Activated naive CD8-positive, alpha-beta T cell treated with anti-CD3 and anti-CD28 coated beads for 36 hours (primary cell): ENCODE measurements around the gene CAPN3. TPM values are rescaled to one million over a fixed set of nuclear protein-coding genes. Genes with fewer than 3 reads are reported as not detected.

Experiments
- DNase-seq: peaks from one replicate; pipeline ENCODE4 v3.0.0; 2021
- H3K27ac Mint-ChIP-seq: one replicate; pipeline ENCODE4 v1.8.0; 2022; ENCODE audit warnings: mild to moderate bottlenecking, moderate library complexity, mixed read lengths
- H3K27me3 Mint-ChIP-seq: one replicate; pipeline ENCODE4 v1.8.0; 2022; ENCODE audit warnings: mild to moderate bottlenecking, mixed read lengths
- H3K36me3 Mint-ChIP-seq: one replicate; pipeline ENCODE4 v1.8.0; 2021; ENCODE audit warnings: mild to moderate bottlenecking, mixed read lengths
- H3K4me1 Mint-ChIP-seq: one replicate; pipeline ENCODE4 v1.8.0; 2021; ENCODE audit warnings: mixed read lengths
- H3K4me3 Mint-ChIP-seq: one replicate; pipeline ENCODE4 v1.8.0; 2022; ENCODE audit warnings: mild to moderate bottlenecking, moderate library complexity, mixed read lengths
- H3K9me3 Mint-ChIP-seq: one replicate; pipeline ENCODE4 v1.8.0; 2022; ENCODE audit warnings: mixed read lengths
- total RNA-seq, 2 experiments: library from RNA; stranded (reverse); gene quantifications; one replicate each; pipeline ENCODE4 v1.2.3, GENCODE V29; 2021

Gene CAPN3
- total RNA-seq, 2 experiments from 2014 or later, result 1.4 to 1.8 TPM

- DNase-seq, result no peak
- H3K9me3 Mint-ChIP-seq, result no peaks in the 10 kb centered on the region
- peaks cover 1% of the 10 kb centered on the region for H3K36me3 Mint-ChIP-seq
These were observed 14.5 kb upstream of the CAPN3 start for GRCh38 chr15:42344763-42345162.

GRCh38 chr15:42345504-42345903 lies 13.8 kb upstream of the CAPN3 start:
- Mint-ChIP-seq H3K4me1 (no peaks in the 10 kb centered on the region), H3K36me3 (peaks cover 3% of the 10 kb centered on the region), H3K27ac (no peak overlapping the region), H3K9me3 (no peaks in the 10 kb centered on the region), H3K4me3 (no peak overlapping the region), H3K27me3 (no peaks in the 10 kb centered on the region)
- DNase-seq, result no peak

More at GRCh38 chr15:42344763-42345162, 14.5 kb upstream of the CAPN3 start:
- Mint-ChIP-seq H3K4me3 (no peak overlapping the region), H3K27me3 (no peaks in the 10 kb centered on the region), H3K4me1 (no peaks in the 10 kb centered on the region), H3K27ac (no peak overlapping the region)

- no peak overlapping the region for H3K27ac Mint-ChIP-seq
- H3K4me3 Mint-ChIP-seq, result no peak overlapping the region
- H3K36me3 Mint-ChIP-seq, result peaks cover 7% of the 10 kb centered on the region
- H3K4me1 Mint-ChIP-seq, result no peaks in the 10 kb centered on the region
- DNase-seq, result no peak
- no peaks in the 10 kb centered on the region for H3K27me3 Mint-ChIP-seq
- no peaks in the 10 kb centered on the region for H3K9me3 Mint-ChIP-seq
These were observed 11.2 kb upstream of the CAPN3 start for GRCh38 chr15:42348083-42348482.

- no peak for DNase-seq
- H3K27ac Mint-ChIP-seq, result no peak overlapping the region
- H3K27me3 Mint-ChIP-seq, result no peaks in the 10 kb centered on the region
- no peaks in the 10 kb centered on the region for H3K9me3 Mint-ChIP-seq
- no peaks in the 10 kb centered on the region for H3K4me1 Mint-ChIP-seq
- no peak overlapping the region for H3K4me3 Mint-ChIP-seq
- peaks cover 5% of the 10 kb centered on the region for H3K36me3 Mint-ChIP-seq
These were observed 10.1 kb upstream of the CAPN3 start for GRCh38 chr15:42349186-42349585.

GRCh38 chr15:42352401-42352800 lies 6.9 kb upstream of the CAPN3 start:
- Mint-ChIP-seq H3K4me1 (no peaks in the 10 kb centered on the region), H3K27me3 (no peaks in the 10 kb centered on the region)
- DNase-seq, result no peak

GRCh38 chr15:42353061-42353460 lies 6.2 kb upstream of the CAPN3 start:
- no peaks in the 10 kb centered on the region for H3K4me1 Mint-ChIP-seq
- no peaks in the 10 kb centered on the region for H3K9me3 Mint-ChIP-seq
- peaks cover 5% of the 10 kb centered on the region for H3K36me3 Mint-ChIP-seq
- H3K27ac Mint-ChIP-seq, result no peak overlapping the region
- DNase-seq, result no peak
- no peaks in the 10 kb centered on the region for H3K27me3 Mint-ChIP-seq
- H3K4me3 Mint-ChIP-seq, result no peak overlapping the region

More at GRCh38 chr15:42352401-42352800, 6.9 kb upstream of the CAPN3 start:
- Mint-ChIP-seq H3K9me3 (no peaks in the 10 kb centered on the region), H3K36me3 (peaks cover 5% of the 10 kb centered on the region), H3K27ac (no peak overlapping the region), H3K4me3 (no peak overlapping the region)

- Mint-ChIP-seq H3K27ac (no peak overlapping the region), H3K27me3 (no peaks in the 10 kb centered on the region), H3K36me3 (peaks cover 5% of the 10 kb centered on the region), H3K9me3 (no peaks in the 10 kb centered on the region), H3K4me1 (no peaks in the 10 kb centered on the region), H3K4me3 (no peak overlapping the region)
- DNase-seq, result no peak
These were observed 4.5 kb upstream of the CAPN3 start for GRCh38 chr15:42354824-42355223.

- peaks cover 4% of the 10 kb centered on the region for H3K36me3 Mint-ChIP-seq
- H3K9me3 Mint-ChIP-seq, result no peaks in the 10 kb centered on the region
- no peaks in the 10 kb centered on the region for H3K4me1 Mint-ChIP-seq
- no peak overlapping the region for H3K4me3 Mint-ChIP-seq
- no peaks in the 10 kb centered on the region for H3K27me3 Mint-ChIP-seq
- no peak overlapping the region for H3K27ac Mint-ChIP-seq
- no peak for DNase-seq
These were observed 4.0 kb upstream of the CAPN3 start for GRCh38 chr15:42355291-42355690.

GRCh38 chr15:42356851-42357250 lies 2.5 kb upstream of the CAPN3 start:
- Mint-ChIP-seq H3K4me3 (no peak overlapping the region), H3K36me3 (no peaks in the 10 kb centered on the region), H3K4me1 (no peaks in the 10 kb centered on the region), H3K27ac (no peak overlapping the region), H3K9me3 (no peaks in the 10 kb centered on the region), H3K27me3 (no peaks in the 10 kb centered on the region)
- no peak for DNase-seq

- H3K27ac Mint-ChIP-seq, result no peak overlapping the region
- H3K36me3 Mint-ChIP-seq, result no peaks in the 10 kb centered on the region
- no peaks in the 10 kb centered on the region for H3K9me3 Mint-ChIP-seq
- no peaks in the 10 kb centered on the region for H3K4me1 Mint-ChIP-seq
- H3K4me3 Mint-ChIP-seq, result no peak overlapping the region
- H3K27me3 Mint-ChIP-seq, result no peaks in the 10 kb centered on the region
- no peak for DNase-seq
These were observed 1.2 kb upstream of the CAPN3 start for GRCh38 chr15:42358141-42358540.

GRCh38 chr15:42359985-42360384 lies 684 bp downstream of the CAPN3 start:
- Mint-ChIP-seq H3K4me1 (no peaks in the 10 kb centered on the region), H3K4me3 (no peak overlapping the region), H3K9me3 (no peaks in the 10 kb centered on the region), H3K36me3 (no peaks in the 10 kb centered on the region), H3K27ac (no peak overlapping the region), H3K27me3 (no peaks in the 10 kb centered on the region)
- DNase-seq, result no peak

- Mint-ChIP-seq H3K27ac (no peak overlapping the region), H3K4me1 (no peaks in the 10 kb centered on the region), H3K9me3 (no peaks in the 10 kb centered on the region), H3K36me3 (no peaks in the 10 kb centered on the region), H3K4me3 (no peak overlapping the region), H3K27me3 (no peaks in the 10 kb centered on the region)
- no peak for DNase-seq
These were observed 1.3 kb downstream of the CAPN3 start for GRCh38 chr15:42360535-42361112.

- H3K9me3 Mint-ChIP-seq, result no peaks in the 10 kb centered on the region
- H3K4me1 Mint-ChIP-seq, result no peaks in the 10 kb centered on the region
- H3K27me3 Mint-ChIP-seq, result no peaks in the 10 kb centered on the region
- H3K27ac Mint-ChIP-seq, result no peak overlapping the region
- no peak for DNase-seq
- H3K4me3 Mint-ChIP-seq, result no peak overlapping the region
- H3K36me3 Mint-ChIP-seq, result no peaks in the 10 kb centered on the region
These were observed 4.2 kb downstream of the CAPN3 start for GRCh38 chr15:42363487-42363886.

- DNase-seq, result no peak
- H3K4me1 Mint-ChIP-seq, result no peaks in the 10 kb centered on the region
- no peak overlapping the region for H3K27ac Mint-ChIP-seq
- no peaks in the 10 kb centered on the region for H3K27me3 Mint-ChIP-seq
- H3K9me3 Mint-ChIP-seq, result no peaks in the 10 kb centered on the region
- H3K36me3 Mint-ChIP-seq, result no peaks in the 10 kb centered on the region
- H3K4me3 Mint-ChIP-seq, result no peak overlapping the region
These were observed 4.6 kb downstream of the CAPN3 start for GRCh38 chr15:42363942-42364341.

GRCh38 chr15:42364529-42364928 lies 5.2 kb downstream of the CAPN3 start:
- H3K36me3 Mint-ChIP-seq, result no peaks in the 10 kb centered on the region
- no peaks in the 10 kb centered on the region for H3K27me3 Mint-ChIP-seq
- H3K4me1 Mint-ChIP-seq, result no peaks in the 10 kb centered on the region
- no peak overlapping the region for H3K27ac Mint-ChIP-seq
- DNase-seq, result no peak
- H3K4me3 Mint-ChIP-seq, result no peak overlapping the region
- no peaks in the 10 kb centered on the region for H3K9me3 Mint-ChIP-seq

- no peaks in the 10 kb centered on the region for H3K9me3 Mint-ChIP-seq
- H3K27me3 Mint-ChIP-seq, result no peaks in the 10 kb centered on the region
- no peak overlapping the region for H3K4me3 Mint-ChIP-seq
- H3K36me3 Mint-ChIP-seq, result peaks cover 4% of the 10 kb centered on the region
- no peak overlapping the region for H3K27ac Mint-ChIP-seq
- H3K4me1 Mint-ChIP-seq, result no peaks in the 10 kb centered on the region
- DNase-seq, result no peak
These were observed 6.7 kb downstream of the CAPN3 start for GRCh38 chr15:42365921-42366550.
